Liver (tissue), 9 donors: ENCODE data around the gene TTLL7. TPM values are rescaled to one million over a fixed set of nuclear protein-coding genes. Genes with fewer than 3 reads are reported as not detected.

Source experiments
- DNase-seq: peaks from one replicate; pipeline ENCODE4 v3.0.0-alpha.2; 2017; ENCODE audit warnings: low spot score
- H3K27ac ChIP-seq, 2 donors: one replicate each; pipeline ENCODE4 v1.7.0; 2013; ENCODE audit warnings: inconsistent platforms in 2 of 2, low read length in 2 of 2, control low read depth in 1 of 2, low read depth in 1 of 2, mild to moderate bottlenecking in 1 of 2
- H3K27me3 ChIP-seq, 4 donors: one replicate each; pipeline versions ENCODE4 v1.6.1 to v1.7.0; 2013; ENCODE audit warnings: low read length in 3 of 4, inconsistent platforms in 1 of 4, mild to moderate bottlenecking in 1 of 4, moderate library complexity in 1 of 4; ENCODE audit not compliant: control insufficient read depth in 4 of 4, insufficient read depth in 4 of 4
- H3K36me3 ChIP-seq, 4 donors: one replicate each; pipeline versions ENCODE4 v1.6.1 to v1.7.0; 2013; ENCODE audit warnings: low read length in 3 of 4, mild to moderate bottlenecking in 3 of 4, low read depth in 1 of 4, moderate library complexity in 1 of 4; ENCODE audit not compliant: control insufficient read depth in 4 of 4, insufficient read depth in 3 of 4
- H3K4me1 ChIP-seq, 4 donors: one replicate each; pipeline versions ENCODE4 v1.6.1 to v1.7.0; 2013; ENCODE audit warnings: low read length in 3 of 4, mild to moderate bottlenecking in 3 of 4, moderate library complexity in 1 of 4; ENCODE audit not compliant: control insufficient read depth in 4 of 4, insufficient read depth in 4 of 4
- H3K4me3 ChIP-seq, 3 donors: one replicate each; pipeline versions ENCODE4 v1.6.1 to v1.7.0; 2013; ENCODE audit warnings: low read length in 3 of 3, control low read depth in 1 of 3, low read depth in 1 of 3, mild to moderate bottlenecking in 1 of 3
- H3K9ac ChIP-seq, 2 donors: one replicate each; pipeline ENCODE4 v1.7.0; 2013; ENCODE audit warnings: low read length in 2 of 2, mild to moderate bottlenecking in 2 of 2, moderate library complexity in 2 of 2, control low read depth in 1 of 2, low read depth in 1 of 2
- H3K9me3 ChIP-seq, 4 donors: one replicate each; pipeline versions ENCODE4 v1.6.1 to v1.7.0; 2013; ENCODE audit warnings: low read length in 3 of 4; ENCODE audit not compliant: control insufficient read depth in 4 of 4
- ATF3 ChIP-seq: IDR thresholded peaks from 2 replicates; pipeline ENCODE4 v1.6.1; 2016; ENCODE audit warnings: antibody characterized with exemption
- EGR1 ChIP-seq, 2 donors: IDR thresholded peaks; 2 replicates each; pipeline ENCODE4 v1.6.1; 2016 to 2018; ENCODE audit warnings: antibody characterized with exemption in 2 of 2, low read depth in 2 of 2
- FOXA1 ChIP-seq: IDR thresholded peaks from 2 replicates; pipeline ENCODE4 v1.6.1; 2016; ENCODE audit warnings: antibody characterized with exemption
- FOXA2 ChIP-seq: IDR thresholded peaks from 2 replicates; pipeline ENCODE4 v1.6.1; 2016; ENCODE audit warnings: antibody characterized with exemption
- GABPA ChIP-seq, 2 donors: IDR thresholded peaks in 1 of 2; conservative IDR thresholded peaks in 1 of 2; 2 replicates each; pipeline ENCODE4 v1.6.1; 2016; ENCODE audit warnings: antibody characterized with exemption in 2 of 2, mild to moderate bottlenecking in 1 of 2, moderate library complexity in 1 of 2
- HNF4A ChIP-seq, 2 donors: conservative IDR thresholded peaks; 2 replicates each; pipeline ENCODE4 v1.6.1; 2016; ENCODE audit warnings: antibody characterized with exemption in 2 of 2, mild to moderate bottlenecking in 2 of 2
- HNF4G ChIP-seq: IDR thresholded peaks from 2 replicates; pipeline ENCODE4 v1.6.1; 2016; ENCODE audit warnings: antibody characterized with exemption
- JUND ChIP-seq, 2 donors: IDR thresholded peaks; 2 replicates each; pipeline ENCODE4 v1.6.1; 2016; ENCODE audit warnings: antibody characterized with exemption in 2 of 2
- NR2F2 ChIP-seq: IDR thresholded peaks from 2 replicates; pipeline ENCODE4 v1.6.1; 2016; ENCODE audit warnings: antibody characterized with exemption
- RAD21 ChIP-seq, 2 donors: IDR thresholded peaks; 2 replicates each; pipeline ENCODE4 v1.6.1; 2016; ENCODE audit warnings: antibody characterized with exemption in 2 of 2, mild to moderate bottlenecking in 2 of 2
- RXRA ChIP-seq, 2 donors: IDR thresholded peaks; 2 replicates each; pipeline ENCODE4 v1.6.1; 2017 to 2018; ENCODE audit warnings: antibody characterized with exemption in 2 of 2, mild to moderate bottlenecking in 1 of 2
- SP1 ChIP-seq: IDR thresholded peaks from 2 replicates; pipeline ENCODE4 v1.6.1; 2018; ENCODE audit warnings: antibody characterized with exemption, mild to moderate bottlenecking
- TAF1 ChIP-seq: conservative IDR thresholded peaks from 2 replicates; pipeline ENCODE4 v1.6.1; 2016; ENCODE audit warnings: antibody characterized with exemption, mild to moderate bottlenecking
- YY1 ChIP-seq: IDR thresholded peaks from 2 replicates; pipeline ENCODE4 v1.6.1; 2016; ENCODE audit warnings: antibody characterized with exemption, mild to moderate bottlenecking
- ZBTB33 ChIP-seq: IDR thresholded peaks from 2 replicates; pipeline ENCODE4 v1.6.1; 2016; ENCODE audit warnings: antibody characterized with exemption
- polyA plus RNA-seq, 2 donors: library from polyadenylated mRNA; stranded (reverse) in 1 of 2; unstranded in 1 of 2; fragments of 200-250 nt in 1 of 2; fragments of >200 nt in 1 of 2; fragmentation: Nextera tagmentation in 1 of 2; extraction: Ambion mirVana in 1 of 2; gene quantifications; one replicate each; pipeline versions ENCODE4 v1.2.1 to v1.2.3, GENCODE V29; 2013 to 2015
- total RNA-seq, 2 donors: library from RNA; depleted of rRNA; stranded (reverse); fragments of >200 nt; gene quantifications; one replicate each; pipeline ENCODE4 v1.2.3, GENCODE V29; 2014
- TF ChIP-seq, protein P1 (sequence below): IDR thresholded peaks from 2 replicates; pipeline ENCODE4 v1.6.1; 2016; ENCODE audit warnings: antibody characterized with exemption
- TF ChIP-seq, protein P2 (sequence below): fragments of 150-350 bp; IDR thresholded peaks from 2 replicates; pipeline ENCODE4 v1.5.1; 2017; ENCODE audit warnings: improper control_type of control experiment, low read depth, low read length; ENCODE audit not compliant: missing input control
- TF ChIP-seq, protein P3 (sequence below): IDR thresholded peaks from 2 replicates; pipeline ENCODE4 v1.6.1; 2016; ENCODE audit warnings: antibody characterized with exemption, mild to moderate bottlenecking
- donor health status: healthy.
- donor health status: healthy.
- donor health status: healthy.
- donor health status: healthy.
- donor health status: healthy.

TTLL7 gene
- total and polyA plus RNA-seq, 4 donors: 1.1 to 6.0 (median 1.9) TPM

DNA sequence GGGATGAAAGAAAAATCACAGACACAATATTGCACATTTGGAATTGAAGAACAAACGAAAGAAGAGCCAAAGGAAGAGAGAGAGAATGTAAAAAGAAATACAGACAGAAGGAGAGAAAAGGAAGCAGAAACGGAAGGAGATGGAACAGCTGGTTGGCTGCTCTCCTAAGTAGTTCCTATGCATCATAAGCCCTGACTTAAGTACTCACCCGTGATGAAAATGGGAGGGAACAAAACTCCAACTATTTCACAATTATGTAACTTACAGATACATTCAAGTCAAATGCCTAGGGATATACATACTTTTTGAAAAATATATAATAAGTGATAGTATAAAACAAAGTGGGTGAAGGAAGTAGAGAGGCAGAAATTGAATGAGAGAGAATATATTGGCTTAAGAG is 88.5 kb downstream of the TTLL7 start (continued):
- TF ChIP-seq RAD21 (IDR thresholded peaks at IDR 0.05): no peak
- no peak for TF ChIP-seq YY1

GRCh38 chr1:83909687-83910086 is 89.2 kb downstream of the TTLL7 start:
- no peak for DNase-seq
- TF ChIP-seq HNF4A (conservative IDR thresholded peaks at IDR 0.05) (no peak), ATF3 (no peak), RAD21 (IDR thresholded peaks at IDR 0.05) (no peak), YY1 (no peak), SP1 (no peak), GABPA (IDR thresholded peaks at IDR 0.05 in 1 of 2, conservative IDR thresholded peaks at IDR 0.05 in 1 of 2) (no peak), NR2F2 (no peak), FOXA1 (no peak), TAF1 (no peak), ZBTB33 (no peak), RXRA (IDR thresholded peaks at IDR 0.05) (no peak), HNF4G (no peak), EGR1 (IDR thresholded peaks at IDR 0.05; ENCODE audit: low read depth in 2 of 2) (no peak), FOXA2 (no peak), JUND (IDR thresholded peaks at IDR 0.05) (no peak)
- TF ChIP-seq, protein P1, sequence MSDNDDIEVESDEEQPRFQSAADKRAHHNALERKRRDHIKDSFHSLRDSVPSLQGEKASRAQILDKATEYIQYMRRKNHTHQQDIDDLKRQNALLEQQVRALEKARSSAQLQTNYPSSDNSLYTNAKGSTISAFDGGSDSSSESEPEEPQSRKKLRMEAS: no peak
- TF ChIP-seq, protein P2, sequence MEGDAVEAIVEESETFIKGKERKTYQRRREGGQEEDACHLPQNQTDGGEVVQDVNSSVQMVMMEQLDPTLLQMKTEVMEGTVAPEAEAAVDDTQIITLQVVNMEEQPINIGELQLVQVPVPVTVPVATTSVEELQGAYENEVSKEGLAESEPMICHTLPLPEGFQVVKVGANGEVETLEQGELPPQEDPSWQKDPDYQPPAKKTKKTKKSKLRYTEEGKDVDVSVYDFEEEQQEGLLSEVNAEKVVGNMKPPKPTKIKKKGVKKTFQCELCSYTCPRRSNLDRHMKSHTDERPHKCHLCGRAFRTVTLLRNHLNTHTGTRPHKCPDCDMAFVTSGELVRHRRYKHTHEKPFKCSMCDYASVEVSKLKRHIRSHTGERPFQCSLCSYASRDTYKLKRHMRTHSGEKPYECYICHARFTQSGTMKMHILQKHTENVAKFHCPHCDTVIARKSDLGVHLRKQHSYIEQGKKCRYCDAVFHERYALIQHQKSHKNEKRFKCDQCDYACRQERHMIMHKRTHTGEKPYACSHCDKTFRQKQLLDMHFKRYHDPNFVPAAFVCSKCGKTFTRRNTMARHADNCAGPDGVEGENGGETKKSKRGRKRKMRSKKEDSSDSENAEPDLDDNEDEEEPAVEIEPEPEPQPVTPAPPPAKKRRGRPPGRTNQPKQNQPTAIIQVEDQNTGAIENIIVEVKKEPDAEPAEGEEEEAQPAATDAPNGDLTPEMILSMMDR: no peak
- TF ChIP-seq, protein P3, sequence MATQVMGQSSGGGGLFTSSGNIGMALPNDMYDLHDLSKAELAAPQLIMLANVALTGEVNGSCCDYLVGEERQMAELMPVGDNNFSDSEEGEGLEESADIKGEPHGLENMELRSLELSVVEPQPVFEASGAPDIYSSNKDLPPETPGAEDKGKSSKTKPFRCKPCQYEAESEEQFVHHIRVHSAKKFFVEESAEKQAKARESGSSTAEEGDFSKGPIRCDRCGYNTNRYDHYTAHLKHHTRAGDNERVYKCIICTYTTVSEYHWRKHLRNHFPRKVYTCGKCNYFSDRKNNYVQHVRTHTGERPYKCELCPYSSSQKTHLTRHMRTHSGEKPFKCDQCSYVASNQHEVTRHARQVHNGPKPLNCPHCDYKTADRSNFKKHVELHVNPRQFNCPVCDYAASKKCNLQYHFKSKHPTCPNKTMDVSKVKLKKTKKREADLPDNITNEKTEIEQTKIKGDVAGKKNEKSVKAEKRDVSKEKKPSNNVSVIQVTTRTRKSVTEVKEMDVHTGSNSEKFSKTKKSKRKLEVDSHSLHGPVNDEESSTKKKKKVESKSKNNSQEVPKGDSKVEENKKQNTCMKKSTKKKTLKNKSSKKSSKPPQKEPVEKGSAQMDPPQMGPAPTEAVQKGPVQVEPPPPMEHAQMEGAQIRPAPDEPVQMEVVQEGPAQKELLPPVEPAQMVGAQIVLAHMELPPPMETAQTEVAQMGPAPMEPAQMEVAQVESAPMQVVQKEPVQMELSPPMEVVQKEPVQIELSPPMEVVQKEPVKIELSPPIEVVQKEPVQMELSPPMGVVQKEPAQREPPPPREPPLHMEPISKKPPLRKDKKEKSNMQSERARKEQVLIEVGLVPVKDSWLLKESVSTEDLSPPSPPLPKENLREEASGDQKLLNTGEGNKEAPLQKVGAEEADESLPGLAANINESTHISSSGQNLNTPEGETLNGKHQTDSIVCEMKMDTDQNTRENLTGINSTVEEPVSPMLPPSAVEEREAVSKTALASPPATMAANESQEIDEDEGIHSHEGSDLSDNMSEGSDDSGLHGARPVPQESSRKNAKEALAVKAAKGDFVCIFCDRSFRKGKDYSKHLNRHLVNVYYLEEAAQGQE: no peak
- Histone ChIP-seq H3K9ac (no peak overlapping the region), H3K4me3 (no peak overlapping the region), H3K27me3 (no peaks in the 10 kb centered on the region), H3K27ac (no peak overlapping the region), H3K36me3 (no peaks in the 10 kb centered on the region), H3K4me1 (no peaks in the 10 kb centered on the region), H3K9me3 (no peaks in the 10 kb centered on the region)
